GM21529 (cell line): Measurements from ENCODE around the gene VRTN.
"Not testable (repeated sequence)": the region's sequence is repeated elsewhere in the genome, so short reads cannot be mapped to it uniquely, and the experiment has no call there.

Source experiments
- ATAC-seq: cut with Tn5 transposase; IDR thresholded peaks from one replicate; pipeline ENCODE4 v1.9.1; 2021; ENCODE audit not compliant: unreplicated experiment

VRTN gene

GRCh38 chr14:74348241-74348734 is at the start of gene VRTN:
Gene VRTN, plus strand, starts transcription at chr14:74348471. Its CDS starts 8,313 bp downstream, at chr14:74356784.
- ATAC-seq, result no peak

DNA sequence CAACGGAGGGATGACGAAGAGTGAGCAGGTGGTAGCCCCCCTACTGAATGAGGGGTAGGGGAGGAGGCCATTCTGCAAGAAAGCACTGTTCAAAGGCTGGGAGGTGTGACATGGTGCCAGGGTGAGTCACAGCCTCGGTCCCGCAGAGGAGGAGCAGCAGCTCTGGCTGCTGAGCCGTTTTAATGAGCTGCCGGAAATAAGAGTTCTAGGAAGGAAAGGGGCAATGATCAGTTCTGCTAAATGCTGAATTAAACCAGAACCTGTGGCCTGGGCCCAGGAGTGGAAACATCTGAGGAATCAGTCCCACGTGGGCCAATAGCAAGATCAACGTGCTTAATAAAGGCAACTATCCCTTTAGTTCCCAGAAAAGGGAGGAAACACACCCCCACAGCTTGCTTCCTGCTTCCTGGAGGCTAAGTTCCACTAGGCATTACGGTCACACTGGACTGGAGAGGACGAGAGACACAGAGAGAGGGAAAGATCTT is 49.2 kb upstream of the VRTN start:
- ATAC-seq, result no peak

GRCh38 chr14:74301594-74302151 is 46.6 kb upstream of the VRTN start:
- ATAC-seq, result no peak

- peak; percentile 42 for ATAC-seq
These were observed 46.1 kb upstream of the VRTN start for GRCh38 chr14:74302152-74302628.

GRCh38 chr14:74302634-74303569 is 45.4 kb upstream of the VRTN start, which contains the start of gene ABCD4:
Gene ABCD4, minus strand, starts transcription at chr14:74302934. Its CDS starts 22 bp downstream, at chr14:74302912.
- ATAC-seq, result peak; percentile 97

DNA sequence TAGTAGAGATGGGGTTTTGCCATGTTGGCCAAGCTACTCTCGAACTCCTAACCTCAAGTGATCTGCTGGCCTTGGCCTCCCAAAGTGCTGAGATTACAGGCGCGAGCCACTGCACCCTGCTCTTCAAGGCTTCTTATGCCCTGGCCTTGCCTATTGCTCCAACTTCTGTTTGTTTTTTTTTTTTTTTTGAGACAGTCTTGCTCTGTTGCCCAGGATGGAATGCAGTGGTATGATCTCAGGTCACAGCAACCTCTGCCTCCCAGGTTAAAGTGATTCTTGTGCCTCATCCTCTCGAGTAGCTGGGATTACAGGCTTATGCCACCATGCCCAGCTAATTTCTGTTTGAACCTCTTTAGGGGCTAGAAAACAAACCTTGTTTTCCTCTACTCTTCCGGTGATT is 39.6 kb upstream of the VRTN start:
- ATAC-seq, result no peak

- no peak for ATAC-seq
These were observed 38.9 kb upstream of the VRTN start for GRCh38 chr14:74309125-74310022.

DNA sequence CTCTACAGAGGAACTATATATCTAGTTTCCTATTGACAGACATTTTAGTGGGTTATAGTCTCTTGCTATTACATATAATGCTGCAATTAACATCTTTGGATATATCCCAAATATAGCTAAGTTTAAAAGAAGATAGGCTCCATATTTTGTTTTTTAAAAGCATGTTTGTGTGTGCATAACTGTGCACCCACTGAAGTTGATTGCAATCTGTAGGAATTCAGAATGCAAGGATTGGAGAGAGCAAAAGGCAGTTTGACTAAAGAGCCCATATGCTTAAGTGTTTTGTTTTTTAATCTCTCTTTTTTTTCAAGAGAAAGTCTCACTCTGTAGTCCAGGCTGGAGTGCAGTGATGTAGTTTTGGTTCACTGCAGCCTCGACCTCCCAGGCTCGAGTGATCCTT is 36.1 kb upstream of the VRTN start:
- ATAC-seq, result no peak

DNA sequence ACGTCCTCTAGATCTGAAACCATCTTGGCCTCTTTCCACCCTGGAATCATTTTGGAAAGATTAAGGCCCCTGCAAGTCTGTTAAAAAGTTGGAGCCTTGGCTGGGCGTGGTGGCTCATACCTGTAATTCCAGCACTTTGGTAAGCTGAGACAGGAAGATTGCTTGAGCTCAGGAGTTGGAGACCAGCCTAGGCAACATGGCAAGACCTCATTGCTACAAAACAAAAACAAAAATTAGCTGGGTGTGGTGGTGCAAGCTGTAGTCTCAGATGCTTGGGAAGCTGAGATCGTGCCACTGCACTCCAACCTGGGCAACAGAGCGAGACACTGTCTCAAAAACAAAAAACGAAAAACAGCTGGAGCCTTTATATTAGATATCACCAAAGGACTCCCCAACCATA is 34.7 kb upstream of the VRTN start:
- ATAC-seq, result no peak

DNA sequence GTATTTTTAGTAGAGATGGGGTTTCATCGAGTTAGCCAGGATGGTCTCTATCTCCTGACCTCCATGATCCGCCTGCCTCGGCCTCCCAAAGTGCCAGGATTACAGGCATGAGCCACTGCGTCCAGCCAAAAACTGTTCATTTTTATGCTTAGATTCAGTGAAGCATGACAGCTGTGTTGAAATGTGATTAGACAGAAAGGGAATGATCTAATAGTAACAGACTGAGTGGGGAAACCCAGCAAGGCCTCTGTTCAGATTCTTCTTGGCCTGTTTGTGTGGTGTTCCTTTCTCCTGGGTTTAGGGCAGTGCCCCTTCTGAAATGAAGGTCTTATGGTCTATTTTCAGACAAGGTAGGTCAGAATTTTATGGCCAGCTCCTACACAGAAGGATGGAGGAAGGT is 33.7 kb upstream of the VRTN start:
- no peak for ATAC-seq

- ATAC-seq, result no peak
These were observed 23.3 kb upstream of the VRTN start for GRCh38 chr14:74324931-74325361.

DNA sequence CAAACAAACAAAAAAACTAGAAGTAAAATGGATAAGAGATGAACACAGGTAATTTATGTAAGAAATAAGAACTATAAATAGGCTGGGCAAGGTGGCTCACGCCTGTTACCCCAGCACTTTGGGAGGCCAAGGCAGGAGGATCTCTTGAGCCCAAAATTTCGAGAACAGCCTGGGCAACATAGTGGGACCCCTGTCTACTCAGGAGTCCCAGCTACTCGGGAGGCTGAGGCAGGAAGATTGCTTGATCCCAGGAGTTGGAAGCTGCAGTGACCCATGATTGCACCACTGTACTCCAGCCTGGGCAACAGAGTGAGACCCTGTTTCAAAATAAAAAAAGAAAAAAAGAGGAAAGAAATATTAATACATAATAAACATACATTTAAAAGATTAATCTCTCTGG is 22.8 kb upstream of the VRTN start:
- ATAC-seq, result no peak

DNA sequence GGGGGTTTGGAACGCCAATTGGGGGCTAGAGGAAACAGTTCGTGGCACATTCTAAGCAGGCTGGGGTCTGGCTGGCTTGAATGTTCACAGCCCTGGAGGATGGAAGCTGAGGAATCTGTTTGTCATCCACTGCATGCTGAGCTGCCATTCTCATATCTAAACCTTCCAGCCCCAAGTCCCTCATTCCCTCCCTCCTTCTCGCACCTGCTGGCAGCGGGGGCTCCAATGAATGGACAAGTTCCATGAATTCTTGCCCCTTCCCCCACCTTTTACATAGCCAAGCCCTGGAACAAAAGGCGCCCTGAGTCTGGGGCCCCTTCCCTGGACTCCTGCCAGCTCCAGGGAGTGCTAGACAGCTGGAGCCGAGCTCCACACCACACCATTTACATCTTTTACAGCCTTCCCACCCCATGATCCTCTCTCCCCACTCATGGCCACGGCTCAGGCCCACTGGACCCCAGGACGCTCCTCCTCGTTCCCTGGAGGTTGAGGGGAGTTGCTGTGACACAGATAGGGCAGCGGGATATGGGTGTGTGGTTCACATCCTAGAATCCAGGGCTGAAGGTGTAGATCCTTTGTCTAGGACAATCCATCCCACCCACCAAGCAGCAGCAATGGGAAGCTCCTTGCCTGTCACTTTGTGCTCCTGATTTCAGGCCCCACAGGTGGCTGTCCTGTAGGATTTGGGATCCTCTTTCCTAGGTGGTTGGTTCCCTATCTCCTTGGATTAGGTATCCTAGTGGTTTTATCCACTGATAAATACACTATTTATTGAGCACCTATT is 21.7 kb upstream of the VRTN start:
- ATAC-seq, result no peak

DNA sequence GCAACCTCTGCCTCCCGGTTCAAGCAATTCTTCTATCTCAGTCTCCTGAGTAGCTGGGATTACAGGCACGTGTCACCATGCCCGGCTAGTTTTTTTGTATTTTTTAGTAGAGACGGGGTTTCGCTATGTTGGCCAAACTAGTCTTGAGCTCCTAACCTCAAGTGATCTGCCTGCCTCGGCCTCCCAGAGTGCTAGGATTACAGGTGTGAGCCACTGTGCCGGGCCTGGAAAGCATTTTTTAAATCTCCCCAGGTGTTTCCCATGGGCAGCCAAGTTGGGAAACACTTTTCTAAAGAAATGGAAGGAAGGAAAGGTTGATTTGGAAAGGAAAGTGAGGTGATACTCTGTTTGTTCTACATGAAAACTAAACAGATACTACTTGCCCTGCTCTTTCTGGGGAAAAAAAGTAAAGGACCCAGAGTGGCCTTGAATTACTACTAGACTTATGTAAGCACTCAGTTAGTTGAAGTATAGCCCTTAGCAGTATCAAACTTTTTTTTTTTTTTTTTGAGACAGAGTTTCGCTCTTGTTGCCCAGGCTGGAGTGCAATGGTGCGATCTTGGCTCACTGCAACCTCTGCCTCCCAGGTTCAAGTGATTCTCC is 18.2 kb upstream of the VRTN start:
- ATAC-seq, result not testable (repeated sequence)

- no peak for ATAC-seq
These were observed 14.4 kb upstream of the VRTN start for GRCh38 chr14:74333909-74334308.

GRCh38 chr14:74346341-74346740 is 1.9 kb upstream of the VRTN start:
- no peak for ATAC-seq

GRCh38 chr14:74347097-74347794 is 1.0 kb upstream of the VRTN start:
- ATAC-seq, result no peak

DNA sequence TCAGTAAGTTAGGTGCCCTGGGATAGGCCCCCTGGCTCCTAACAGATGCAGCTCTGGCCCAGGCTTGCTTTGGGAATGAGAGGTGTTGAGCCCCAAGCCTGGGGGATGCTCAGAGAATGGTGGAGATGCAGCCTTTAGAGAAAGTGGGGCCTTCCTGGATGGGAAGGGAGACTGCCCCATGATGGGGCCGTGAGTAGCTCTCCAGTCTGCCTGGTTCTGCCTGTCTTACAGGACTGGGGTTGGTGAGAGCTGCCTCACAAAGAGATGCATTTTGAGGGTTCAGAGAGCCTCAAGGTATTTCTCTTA is 523 bp upstream of the VRTN start:
- no peak for ATAC-seq
